EL (cell line): ENCODE measurements around the gene COL6A1.

Source experiments
- DNase-seq: peaks from one replicate; pipeline ENCODE4 v3.0.0-alpha.2; 2016

The COL6A1 gene

GRCh38 chr21:45982758-45983648 lies 1.4 kb downstream of the COL6A1 start:
- peak; percentile 31 for DNase-seq

DNA sequence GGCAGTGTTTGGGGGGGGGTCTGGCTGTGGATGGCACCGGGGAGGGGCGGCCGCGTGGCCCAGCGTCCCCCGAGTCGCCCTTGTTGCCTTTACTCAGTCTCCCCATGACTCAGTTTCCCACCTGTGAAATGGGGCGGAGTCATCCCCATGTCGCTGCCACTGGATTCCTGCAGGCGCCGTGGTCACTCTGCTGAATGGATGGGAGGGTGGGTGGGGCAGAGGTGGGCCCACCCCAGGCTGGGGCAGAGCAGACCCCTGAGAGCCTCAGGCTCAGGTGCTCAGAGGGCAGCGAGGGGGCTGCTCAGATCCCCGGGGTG lies 2.0 kb downstream of the COL6A1 start:
- DNase-seq: no peak

GRCh38 chr21:45983981-45984551 lies 2.5 kb downstream of the COL6A1 start:
- no peak for DNase-seq

GRCh38 chr21:45984584-45985095 lies 3.1 kb downstream of the COL6A1 start:
- no peak for DNase-seq

DNA sequence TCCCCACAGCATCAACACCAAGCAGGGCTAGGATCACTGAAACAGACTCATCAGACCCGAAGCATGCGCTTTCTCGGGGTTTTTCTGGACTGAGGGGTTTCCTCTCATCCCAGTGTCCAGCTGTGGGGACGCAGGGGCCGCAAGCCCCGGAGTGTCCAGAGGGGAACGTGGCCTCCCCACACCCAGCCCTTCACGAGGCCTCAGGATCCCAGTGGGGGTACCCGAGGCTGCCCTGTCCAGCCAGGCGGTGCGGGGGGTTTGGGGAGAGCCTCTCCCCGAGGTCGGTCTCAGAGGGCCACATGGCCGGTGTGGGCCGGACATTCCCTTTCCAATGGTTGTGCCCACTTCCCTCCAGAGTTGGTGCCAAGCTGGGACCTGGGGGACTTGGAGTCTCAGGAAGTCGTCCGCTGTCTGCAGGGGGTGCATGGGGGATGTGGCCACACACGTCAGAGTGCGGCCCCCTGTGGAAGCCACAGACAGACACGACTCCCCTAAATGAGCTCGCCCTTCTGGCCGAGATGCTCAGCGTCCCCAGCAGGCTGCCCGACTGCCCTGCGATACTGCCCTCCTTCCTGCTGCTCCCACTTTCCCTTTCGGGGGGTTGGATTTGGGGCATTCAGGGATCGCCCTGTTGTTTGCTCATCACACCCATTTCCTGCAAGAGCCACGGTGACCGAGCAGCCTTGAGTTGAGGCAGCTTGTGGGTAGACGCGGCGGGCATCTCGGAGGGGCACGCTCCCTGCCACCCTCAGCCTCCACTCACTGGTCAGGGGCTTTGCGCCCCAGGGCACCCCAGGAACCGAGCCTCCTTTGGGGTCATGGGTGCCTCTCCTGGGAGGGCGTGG lies 4.1 kb downstream of the COL6A1 start:
- DNase-seq: no peak

GRCh38 chr21:45986316-45987051 lies 4.9 kb downstream of the COL6A1 start:
- DNase-seq: no peak

GRCh38 chr21:45987121-45987711 lies 5.6 kb downstream of the COL6A1 start:
- DNase-seq: no peak

DNA sequence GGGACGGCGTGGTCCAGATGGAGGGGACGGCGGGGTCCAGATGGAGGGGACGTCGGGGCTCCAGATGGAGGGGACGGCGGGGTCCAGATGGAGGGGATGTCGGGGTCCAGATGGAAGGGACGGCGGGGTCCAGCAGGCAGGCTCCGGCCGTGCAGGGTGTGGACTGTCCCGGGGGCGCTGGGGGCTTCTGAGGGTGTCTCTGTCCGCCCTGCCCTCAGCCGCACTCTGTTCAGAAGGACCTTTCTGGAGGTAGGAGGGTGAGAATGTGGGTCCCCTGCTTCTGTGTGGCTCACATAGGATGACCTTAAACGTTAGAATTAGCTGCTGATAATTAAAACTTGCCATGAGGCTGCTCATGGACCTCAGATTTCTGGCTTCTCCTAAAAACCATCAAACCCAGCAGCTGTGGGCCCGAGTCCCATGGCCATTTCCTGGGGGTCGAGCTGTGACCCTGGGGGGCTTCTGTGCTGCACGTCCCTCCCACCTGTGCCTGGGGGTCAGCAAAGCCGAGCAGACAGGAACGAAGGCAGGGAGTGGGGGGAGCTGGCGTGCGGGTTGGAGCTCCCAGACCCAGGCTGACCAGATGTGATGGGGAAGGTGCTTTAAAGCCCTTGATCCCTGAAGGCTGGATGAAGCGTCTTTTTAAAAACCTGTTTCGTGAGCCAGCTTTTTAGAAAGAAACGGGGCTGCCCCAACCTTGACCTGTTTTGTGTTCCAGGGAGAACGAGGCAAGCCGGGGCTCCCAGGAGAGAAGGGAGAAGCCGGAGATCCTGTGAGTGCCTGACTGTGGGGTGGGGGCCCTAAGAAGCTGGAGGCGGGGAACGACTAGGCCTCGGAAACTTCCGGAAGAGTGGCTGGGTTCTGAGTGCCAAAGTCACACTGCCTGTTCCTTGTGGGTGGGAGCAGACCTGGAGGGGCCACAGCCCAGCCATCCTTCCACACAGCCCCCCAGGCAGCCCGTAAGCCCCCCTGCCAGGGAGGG lies 7.1 kb downstream of the COL6A1 start:
- no peak for DNase-seq

- no peak for DNase-seq
Observed at GRCh38 chr21:45989355-45990048, 7.9 kb downstream of the COL6A1 start.

DNA sequence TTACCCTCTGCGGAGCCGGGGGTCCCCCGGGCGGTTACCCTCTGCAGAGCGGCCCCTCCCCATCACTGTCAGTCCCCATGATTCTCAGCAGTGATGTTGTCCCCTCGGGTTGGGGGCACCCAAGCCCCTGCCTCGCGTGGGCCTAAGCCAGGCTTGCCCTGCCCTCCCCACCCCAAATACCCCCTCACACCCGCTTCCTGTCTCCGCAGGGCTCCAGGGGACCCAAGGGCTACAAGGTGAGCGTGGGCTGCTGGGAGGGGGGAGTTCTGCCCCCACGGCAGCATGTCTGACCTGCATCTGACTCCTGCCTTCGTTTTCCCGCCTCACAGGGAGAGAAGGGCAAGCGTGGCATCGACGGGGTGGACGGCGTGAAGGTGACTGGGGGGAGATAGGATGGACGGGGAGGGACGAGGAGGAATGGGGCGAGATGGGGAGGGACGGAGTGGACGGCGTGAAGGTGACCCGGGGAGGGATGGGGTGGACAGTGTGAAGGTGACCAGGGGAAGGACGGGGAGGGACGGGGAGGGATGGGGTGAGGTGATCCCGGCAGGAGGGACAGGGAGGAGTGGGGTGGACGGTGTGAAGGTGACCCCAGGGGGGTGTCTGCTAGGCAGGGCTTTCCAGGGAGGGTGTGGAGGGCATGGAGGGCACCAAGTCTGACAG lies 8.6 kb downstream of the COL6A1 start:
- DNase-seq: no peak

- no peak for DNase-seq
Observed at GRCh38 chr21:45990741-45991605, 9.4 kb downstream of the COL6A1 start.

- no peak for DNase-seq
Observed at GRCh38 chr21:45991606-45992300, 10.2 kb downstream of the COL6A1 start.

DNA sequence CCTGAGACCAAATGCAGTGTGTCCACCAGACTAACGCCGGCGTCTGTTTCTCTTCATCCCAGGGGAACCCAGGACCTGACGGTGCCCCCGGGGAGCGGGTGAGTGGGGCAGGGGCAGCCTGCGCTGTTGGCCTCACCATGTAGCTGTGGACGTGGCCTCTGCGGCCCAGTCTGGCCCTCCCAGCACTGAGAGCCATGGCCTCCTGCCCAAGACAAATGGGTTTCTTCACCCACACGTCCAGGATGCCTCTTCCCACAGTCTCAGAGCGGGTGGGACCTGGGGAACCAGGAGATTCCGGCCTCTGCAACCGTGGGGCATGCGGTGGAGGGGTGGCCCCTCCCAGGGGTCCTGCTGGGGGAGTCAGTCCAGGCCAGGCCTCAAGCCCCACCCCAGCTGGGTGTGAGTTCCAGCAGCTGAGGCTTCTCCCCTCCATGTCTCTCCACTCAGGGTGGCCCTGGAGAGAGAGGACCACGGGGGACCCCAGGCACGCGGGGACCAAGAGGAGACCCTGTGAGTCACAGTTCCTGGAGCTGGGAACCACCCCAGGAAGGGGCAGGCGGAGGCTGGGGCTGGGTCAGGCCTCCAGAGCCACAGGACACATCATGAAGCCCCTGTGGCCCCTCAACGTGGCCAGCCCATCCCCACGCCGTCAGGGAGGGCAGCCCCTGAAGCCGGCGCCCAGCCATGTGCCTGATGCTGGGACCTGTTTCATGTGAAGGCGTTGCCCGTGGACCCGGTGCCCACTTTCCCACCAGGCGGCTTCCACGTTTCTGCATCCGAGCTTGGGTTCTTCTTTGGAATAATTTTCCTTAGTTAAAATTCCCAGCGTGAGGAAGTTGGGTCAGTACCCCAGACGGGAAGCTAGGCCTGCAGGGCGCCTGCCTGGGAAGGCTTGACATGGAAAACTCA lies 11.0 kb downstream of the COL6A1 start:
- no peak for DNase-seq

DNA sequence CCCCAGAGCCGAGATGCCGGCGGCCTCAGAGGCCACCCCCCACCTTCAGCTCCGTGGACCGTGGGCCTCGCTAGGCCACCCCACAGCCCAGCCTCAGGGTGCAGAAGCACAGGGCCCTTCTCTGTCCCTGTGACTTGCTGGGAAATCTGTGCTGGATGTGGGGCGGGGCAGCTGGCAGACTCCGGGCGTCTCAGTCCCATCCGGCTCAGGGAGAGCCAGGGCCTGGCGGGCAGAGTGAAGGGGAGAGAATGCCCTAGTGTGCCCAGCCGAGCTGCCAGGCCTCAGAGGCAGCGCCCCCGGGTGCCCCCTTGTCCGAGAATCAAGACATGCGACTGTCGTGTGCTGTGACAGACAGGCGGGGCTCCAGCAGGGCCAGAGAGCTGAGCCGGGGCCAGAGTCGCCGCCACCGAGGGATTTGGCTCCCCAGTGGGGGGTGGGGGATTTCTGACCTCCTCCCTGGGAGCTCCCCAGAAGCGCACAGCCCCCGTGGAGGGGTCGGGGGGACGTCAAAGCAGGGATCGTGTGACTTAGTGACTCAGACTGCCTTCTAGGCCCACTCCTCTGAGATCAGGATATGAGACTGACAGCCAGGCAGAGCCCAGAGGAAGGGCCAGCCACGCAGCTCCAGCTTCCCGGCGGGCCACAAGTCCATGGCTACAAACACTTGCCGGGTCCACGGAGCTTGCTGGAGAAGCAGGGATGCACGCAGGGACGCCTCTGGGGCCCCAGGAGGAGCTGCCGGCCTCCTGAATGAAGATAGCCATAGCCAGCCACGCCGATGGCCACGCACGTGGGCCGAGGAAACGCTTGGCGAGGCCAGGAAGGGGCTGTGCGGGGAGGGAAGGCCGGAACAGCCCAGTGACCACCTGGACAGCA lies 11.9 kb downstream of the COL6A1 start:
- no peak for DNase-seq

GRCh38 chr21:45994086-45994661 lies 12.6 kb downstream of the COL6A1 start:
- DNase-seq: no peak
